Panc1 (cell line): Measurements from ENCODE around the gene ZFHX3. TPM values are rescaled to one million over a fixed set of nuclear protein-coding genes. Genes with fewer than 3 reads are reported as not detected.

Experiments used
- ATAC-seq: fragments of 200-7000 bp; cut with Tn5 transposase; 2 replicates; pipeline ENCODE4 v1.9.1; 2020; ENCODE audit warnings: mild to moderate bottlenecking, moderate library complexity
- BruUV-seq: library from RNA; stranded (reverse); fragments of 400-500 nt; replicated peaks from 2 replicates; lab custom pipeline; 2021; lab: Mats Ljungman, UMichigan
- CTCF ChIA-PET: fragments of 300-600 bp; sonication (Branson Sonifier 250); formaldehyde crosslinking; loops from one replicate; lab custom pipeline; 2022; ENCODE audit warnings: antibody characterized with exemption; lab: Charles Lee
- POLR2A ChIA-PET: fragments of 300-600 bp; sonication (Branson Sonifier 250); formaldehyde crosslinking; loops from one replicate; lab custom pipeline; 2022; ENCODE audit warnings: antibody characterized with exemption; lab: Charles Lee
- DNase-seq: peaks from one replicate; pipeline ENCODE4 v3.0.0-alpha.2; 2010; ENCODE audit warnings: low read depth, low spot score
- H3K27ac ChIP-seq: 2 replicates; pipeline ENCODE4 v1.5.1; 2011; ENCODE audit warnings: mild to moderate bottlenecking, low read length, inconsistent platforms
- H3K27me3 ChIP-seq: fragments of 200-500 bp; sonication (Bioruptor generic); 2 replicates; pipeline ENCODE4 v1.6.0; 2014; ENCODE audit warnings: low read length, inconsistent platforms; ENCODE audit not compliant: control insufficient read depth, insufficient read depth
- H3K36me3 ChIP-seq: fragments of 200-500 bp; sonication (Bioruptor generic); 2 replicates; pipeline ENCODE4 v1.5.1; 2014; ENCODE audit warnings: inconsistent platforms, mild to moderate bottlenecking, low read length, moderate library complexity; ENCODE audit not compliant: control insufficient read depth, insufficient read depth
- H3K4me1 ChIP-seq: 2 replicates; pipeline ENCODE4 v1.5.1; 2011; ENCODE audit warnings: inconsistent platforms, mild to moderate bottlenecking, low read length, moderate library complexity; ENCODE audit not compliant: control insufficient read depth, insufficient read depth
- H3K4me3 ChIP-seq, 2 experiments: 2 replicates each; pipeline ENCODE4 v1.5.1; 2011 to 2012; ENCODE audit warnings: low read depth in 2 of 2, low read length in 2 of 2, mild to moderate bottlenecking in 2 of 2, inconsistent platforms in 1 of 2, moderate library complexity in 1 of 2
- H3K9me3 ChIP-seq: fragments of 200-500 bp; sonication (Bioruptor generic); 2 replicates; pipeline ENCODE4 v1.5.1; 2014; ENCODE audit warnings: low read depth, mild to moderate bottlenecking, inconsistent platforms, low read length, moderate library complexity; ENCODE audit not compliant: control insufficient read depth, insufficient read depth
- POLR2AphosphoS5 ChIP-seq: IDR thresholded peaks from 2 replicates; pipeline ENCODE4 v1.6.1; 2012; ENCODE audit warnings: mild to moderate bottlenecking, low read depth, low read length, moderate library complexity
- SIN3A ChIP-seq: IDR thresholded peaks from 2 replicates; pipeline ENCODE4 v1.6.1; 2012; ENCODE audit warnings: low read depth, mild to moderate bottlenecking, low read length, moderate library complexity, borderline replicate concordance; ENCODE audit not compliant: insufficient read depth
- TCF7L2 ChIP-seq: IDR thresholded peaks from 2 replicates; pipeline ENCODE4 v1.6.1; 2011; ENCODE audit warnings: mild to moderate bottlenecking, low read depth, low read length, inconsistent platforms
- in situ Hi-C: cut with HindIII; loops from 2 replicates; pipeline ENCODE4 v1.10.0; 2016; ENCODE audit warnings: low sequenced_read_pairs, low pct_unique_long_range_greater_than_20kb
- intact Hi-C: fragments of 100-400 bp; cut with micrococcal nuclease; formaldehyde crosslinking; loops from one replicate; pipeline ENCODE4 v1.10.0; 2022; ENCODE audit not compliant: unreplicated experiment
- total RNA-seq: library from RNA; stranded (reverse); gene quantifications from one replicate; pipeline ENCODE4 v1.2.1, GENCODE V29; 2021; ENCODE audit not compliant: unreplicated experiment
- TF ChIP-seq, protein P1 (sequence below): fragments of 450-650 bp; IDR thresholded peaks from 2 replicates; pipeline ENCODE4 v1.5.1; 2017; ENCODE audit warnings: mild to moderate bottlenecking
- TF ChIP-seq, protein P2 (sequence below), 2 experiments: IDR thresholded peaks; 2 replicates each; pipeline ENCODE4 v1.6.1; 2011 to 2012; ENCODE audit warnings: low read depth in 2 of 2, control low read depth in 1 of 2, low read length in 1 of 2, mild to moderate bottlenecking in 1 of 2, moderate library complexity in 1 of 2; ENCODE audit not compliant: insufficient read depth in 1 of 2

The ZFHX3 gene
- total RNA-seq, 1 experiment from 2014 or later: 7.1 TPM

DNA sequence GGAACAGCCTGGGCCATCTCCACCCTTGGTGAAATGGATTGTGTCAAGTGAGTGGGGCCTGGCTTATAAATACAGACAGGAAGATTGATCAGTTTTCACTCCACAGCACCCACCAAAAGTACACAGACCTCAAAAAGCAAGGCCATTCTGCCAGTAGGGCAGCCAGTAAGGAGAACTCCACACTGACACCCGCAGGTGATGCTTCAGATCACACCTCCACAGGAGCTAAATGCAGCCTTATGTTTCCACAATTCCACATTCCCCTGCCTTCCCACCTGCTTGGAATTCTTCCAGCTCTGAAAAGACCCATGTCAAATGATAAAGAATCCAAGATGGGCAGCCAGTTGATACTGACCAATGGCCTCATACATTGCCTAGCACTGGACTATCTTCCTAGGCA is 191.1 kb downstream of the ZFHX3 start:
- TF ChIP-seq, protein P1, sequence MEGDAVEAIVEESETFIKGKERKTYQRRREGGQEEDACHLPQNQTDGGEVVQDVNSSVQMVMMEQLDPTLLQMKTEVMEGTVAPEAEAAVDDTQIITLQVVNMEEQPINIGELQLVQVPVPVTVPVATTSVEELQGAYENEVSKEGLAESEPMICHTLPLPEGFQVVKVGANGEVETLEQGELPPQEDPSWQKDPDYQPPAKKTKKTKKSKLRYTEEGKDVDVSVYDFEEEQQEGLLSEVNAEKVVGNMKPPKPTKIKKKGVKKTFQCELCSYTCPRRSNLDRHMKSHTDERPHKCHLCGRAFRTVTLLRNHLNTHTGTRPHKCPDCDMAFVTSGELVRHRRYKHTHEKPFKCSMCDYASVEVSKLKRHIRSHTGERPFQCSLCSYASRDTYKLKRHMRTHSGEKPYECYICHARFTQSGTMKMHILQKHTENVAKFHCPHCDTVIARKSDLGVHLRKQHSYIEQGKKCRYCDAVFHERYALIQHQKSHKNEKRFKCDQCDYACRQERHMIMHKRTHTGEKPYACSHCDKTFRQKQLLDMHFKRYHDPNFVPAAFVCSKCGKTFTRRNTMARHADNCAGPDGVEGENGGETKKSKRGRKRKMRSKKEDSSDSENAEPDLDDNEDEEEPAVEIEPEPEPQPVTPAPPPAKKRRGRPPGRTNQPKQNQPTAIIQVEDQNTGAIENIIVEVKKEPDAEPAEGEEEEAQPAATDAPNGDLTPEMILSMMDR: peak; percentile 40
- no peak for TF ChIP-seq TCF7L2
- H3K27me3 ChIP-seq: no peaks in the 10 kb centered on the region
- no peak overlapping the region for H3K4me3 ChIP-seq
- in situ Hi-C loops: no loop called here
- H3K27ac ChIP-seq: no peak overlapping the region
- H3K9me3 ChIP-seq: no peaks in the 10 kb centered on the region
- no peak for DNase-seq
- intact Hi-C loops: no loop called here
- ATAC-seq: no peak
- ChIA-PET POLR2A (interaction anchor here (0.6 kb wide), 1 partner anchor 73 kb away, joined by 3 read pairs; no protein-coding TSS in a partner anchor), CTCF (interaction anchor here (1.1 kb wide), 1 partner anchor 9 kb away, joined by 3 read pairs; no protein-coding TSS in a partner anchor)
- H3K4me1 ChIP-seq: no peaks in the 10 kb centered on the region
- H3K36me3 ChIP-seq: no peaks in the 10 kb centered on the region
- no TSS peak for BruUV-seq

GRCh38 chr16:72854267-72854959 is 193.5 kb downstream of the ZFHX3 start:
- intact Hi-C loops (no loop called here), in situ Hi-C loops (no loop called here)
- Histone ChIP-seq H3K9me3 (no peaks in the 10 kb centered on the region), H3K27me3 (no peaks in the 10 kb centered on the region), H3K36me3 (no peaks in the 10 kb centered on the region), H3K4me1 (peaks cover 1% of the 10 kb centered on the region; the same call in 1 of the 2 replicates), H3K4me3 (no peak overlapping the region), H3K27ac (no peak overlapping the region)
- CTCF ChIA-PET: no interaction called here
- ATAC-seq (no peak), DNase-seq (no peak)
- TF ChIP-seq POLR2AphosphoS5 (no peak), SIN3A (no peak), TCF7L2 (no peak)
- TF ChIP-seq, protein P1: no peak
- TF ChIP-seq, protein P2, sequence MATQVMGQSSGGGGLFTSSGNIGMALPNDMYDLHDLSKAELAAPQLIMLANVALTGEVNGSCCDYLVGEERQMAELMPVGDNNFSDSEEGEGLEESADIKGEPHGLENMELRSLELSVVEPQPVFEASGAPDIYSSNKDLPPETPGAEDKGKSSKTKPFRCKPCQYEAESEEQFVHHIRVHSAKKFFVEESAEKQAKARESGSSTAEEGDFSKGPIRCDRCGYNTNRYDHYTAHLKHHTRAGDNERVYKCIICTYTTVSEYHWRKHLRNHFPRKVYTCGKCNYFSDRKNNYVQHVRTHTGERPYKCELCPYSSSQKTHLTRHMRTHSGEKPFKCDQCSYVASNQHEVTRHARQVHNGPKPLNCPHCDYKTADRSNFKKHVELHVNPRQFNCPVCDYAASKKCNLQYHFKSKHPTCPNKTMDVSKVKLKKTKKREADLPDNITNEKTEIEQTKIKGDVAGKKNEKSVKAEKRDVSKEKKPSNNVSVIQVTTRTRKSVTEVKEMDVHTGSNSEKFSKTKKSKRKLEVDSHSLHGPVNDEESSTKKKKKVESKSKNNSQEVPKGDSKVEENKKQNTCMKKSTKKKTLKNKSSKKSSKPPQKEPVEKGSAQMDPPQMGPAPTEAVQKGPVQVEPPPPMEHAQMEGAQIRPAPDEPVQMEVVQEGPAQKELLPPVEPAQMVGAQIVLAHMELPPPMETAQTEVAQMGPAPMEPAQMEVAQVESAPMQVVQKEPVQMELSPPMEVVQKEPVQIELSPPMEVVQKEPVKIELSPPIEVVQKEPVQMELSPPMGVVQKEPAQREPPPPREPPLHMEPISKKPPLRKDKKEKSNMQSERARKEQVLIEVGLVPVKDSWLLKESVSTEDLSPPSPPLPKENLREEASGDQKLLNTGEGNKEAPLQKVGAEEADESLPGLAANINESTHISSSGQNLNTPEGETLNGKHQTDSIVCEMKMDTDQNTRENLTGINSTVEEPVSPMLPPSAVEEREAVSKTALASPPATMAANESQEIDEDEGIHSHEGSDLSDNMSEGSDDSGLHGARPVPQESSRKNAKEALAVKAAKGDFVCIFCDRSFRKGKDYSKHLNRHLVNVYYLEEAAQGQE (IDR thresholded peaks at IDR 0.05; ENCODE audit: insufficient read depth in 1 of 2, low read depth in 2 of 2, low read length in 1 of 2): no peak
- BruUV-seq: no TSS peak
- POLR2A ChIA-PET: no interaction called here
